ENCODE results near the gene WNT9A. TPM values are rescaled to one million over a fixed set of nuclear protein-coding genes. Genes with fewer than 3 reads are reported as not detected.

WNT9A gene
- total and polyA plus RNA-seq, 9 of the 15 experiments (the other 6 are each of a cell fraction or from before 2014, with no cell fraction given), result 0.04 to 0.17 (median 0.10) TPM; not detected in 4

GRCh38 chr1:227902641-227902990, 45.1 kb downstream of the WNT9A start:
- WGBS (ENCODE audit: insufficient coverage, low coverage, missing lambda C conversion rate), result 29% methylated on average over 8 of the region's 9 CpGs
- POLR2A ChIA-PET, result interaction anchor here (0.7 kb wide), 1 partner anchor 600 kb away, joined by 3 read pairs; no protein-coding TSS in a partner anchor
- H3K4me1 ChIP-seq (replicated peaks in 1 of 2; ENCODE audit: control insufficient read depth in 2 of 2, insufficient read depth in 2 of 2, low read length in 2 of 2), result peaks cover 0 to 46% of the 10 kb centered on the region in 2 experiments; a peak in 2 of 5 replicates
- BruUV-seq (replicated peaks), result no TSS peak
- peaks cover 0 to 10% of the 10 kb centered on the region in 2 experiments; a peak in 2 of 5 replicates for H3K27me3 ChIP-seq (ENCODE audit: control insufficient read depth in 2 of 2, insufficient read depth in 2 of 2, low read length in 2 of 2)
- DNase-seq (ENCODE audit: extremely low read depth in 1 of 4, low spot score in 3 of 4) (no peak), FAIRE-seq (no peak), ATAC-seq (no peak)
- CTCF ChIA-PET (ENCODE audit: low intra/inter-chr PET ratio), result no interaction called here
- peaks cover 6% of the 10 kb centered on the region for H3K9me1 ChIP-seq (ENCODE audit: control insufficient read depth, insufficient read depth, low read length)
- no peaks in the 10 kb centered on the region for H3K79me2 ChIP-seq (ENCODE audit: control insufficient read depth, insufficient read depth, low read length)
- no peak overlapping the region for H3K4me2 ChIP-seq (ENCODE audit: insufficient read depth, low read length)
- no peaks in the 10 kb centered on the region; the same call in none of the 2 replicates for H4K20me1 ChIP-seq (replicated peaks; ENCODE audit: control insufficient read depth, insufficient read depth, low read length)
- in situ Hi-C loops (cut with MboI), result no loop called here
- no peaks in the 10 kb centered on the region for H3K9me3 ChIP-seq (replicated peaks; ENCODE audit: control insufficient read depth, insufficient read depth, low read depth, low read length)
- no peaks in the 10 kb centered on the region for H3K36me3 ChIP-seq (ENCODE audit: control insufficient read depth, insufficient read depth, low read length)
- H3K27ac ChIP-seq (ENCODE audit: extremely low read depth, low read depth, low read length), result no peak overlapping the region
- H3K9ac ChIP-seq (ENCODE audit: insufficient read depth in 1 of 2, low read depth in 2 of 2, low read length in 2 of 2), result peak overlapping the region in 1 of 2 experiments; percentile 70; a peak in 2 of 4 replicates
- peak overlapping the region; percentile 53; the same call in 1 of the 2 replicates for H2AFZ ChIP-seq (ENCODE audit: low read depth, low read length)
- H3K4me3 ChIP-seq, result no peak overlapping the region
- intact Hi-C loops (cut with micrococcal nuclease), result no loop called here
- no peak for TF ChIP-seq PRMT5 (CRISPR knock-in tag; IDR thresholded peaks at IDR 0.05)
- TF ChIP-seq RBM15 (IDR thresholded peaks at IDR 0.05; ENCODE audit: insufficient read depth, low read length), result no peak
- no peak for TF ChIP-seq ZNF639 (CRISPR knock-in tag; conservative IDR thresholded peaks at IDR 0.05 in 1 of 2, IDR thresholded peaks at IDR 0.05 in 1 of 2)
- TF ChIP-seq, protein P1, sequence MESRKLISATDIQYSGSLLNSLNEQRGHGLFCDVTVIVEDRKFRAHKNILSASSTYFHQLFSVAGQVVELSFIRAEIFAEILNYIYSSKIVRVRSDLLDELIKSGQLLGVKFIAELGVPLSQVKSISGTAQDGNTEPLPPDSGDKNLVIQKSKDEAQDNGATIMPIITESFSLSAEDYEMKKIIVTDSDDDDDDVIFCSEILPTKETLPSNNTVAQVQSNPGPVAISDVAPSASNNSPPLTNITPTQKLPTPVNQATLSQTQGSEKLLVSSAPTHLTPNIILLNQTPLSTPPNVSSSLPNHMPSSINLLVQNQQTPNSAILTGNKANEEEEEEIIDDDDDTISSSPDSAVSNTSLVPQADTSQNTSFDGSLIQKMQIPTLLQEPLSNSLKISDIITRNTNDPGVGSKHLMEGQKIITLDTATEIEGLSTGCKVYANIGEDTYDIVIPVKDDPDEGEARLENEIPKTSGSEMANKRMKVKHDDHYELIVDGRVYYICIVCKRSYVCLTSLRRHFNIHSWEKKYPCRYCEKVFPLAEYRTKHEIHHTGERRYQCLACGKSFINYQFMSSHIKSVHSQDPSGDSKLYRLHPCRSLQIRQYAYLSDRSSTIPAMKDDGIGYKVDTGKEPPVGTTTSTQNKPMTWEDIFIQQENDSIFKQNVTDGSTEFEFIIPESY (CRISPR knock-in tag; IDR thresholded peaks at IDR 0.05), result no peak
- TF ChIP-seq PHF21A (IDR thresholded peaks at IDR 0.05; ENCODE audit: borderline replicate concordance, low read depth), result no peak
- TF ChIP-seq, protein P2, sequence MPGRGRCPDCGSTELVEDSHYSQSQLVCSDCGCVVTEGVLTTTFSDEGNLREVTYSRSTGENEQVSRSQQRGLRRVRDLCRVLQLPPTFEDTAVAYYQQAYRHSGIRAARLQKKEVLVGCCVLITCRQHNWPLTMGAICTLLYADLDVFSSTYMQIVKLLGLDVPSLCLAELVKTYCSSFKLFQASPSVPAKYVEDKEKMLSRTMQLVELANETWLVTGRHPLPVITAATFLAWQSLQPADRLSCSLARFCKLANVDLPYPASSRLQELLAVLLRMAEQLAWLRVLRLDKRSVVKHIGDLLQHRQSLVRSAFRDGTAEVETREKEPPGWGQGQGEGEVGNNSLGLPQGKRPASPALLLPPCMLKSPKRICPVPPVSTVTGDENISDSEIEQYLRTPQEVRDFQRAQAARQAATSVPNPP (IDR thresholded peaks at IDR 0.05; ENCODE audit: borderline replicate concordance, insufficient read depth, insufficient read length), result no peak
- TF ChIP-seq, protein P3, sequence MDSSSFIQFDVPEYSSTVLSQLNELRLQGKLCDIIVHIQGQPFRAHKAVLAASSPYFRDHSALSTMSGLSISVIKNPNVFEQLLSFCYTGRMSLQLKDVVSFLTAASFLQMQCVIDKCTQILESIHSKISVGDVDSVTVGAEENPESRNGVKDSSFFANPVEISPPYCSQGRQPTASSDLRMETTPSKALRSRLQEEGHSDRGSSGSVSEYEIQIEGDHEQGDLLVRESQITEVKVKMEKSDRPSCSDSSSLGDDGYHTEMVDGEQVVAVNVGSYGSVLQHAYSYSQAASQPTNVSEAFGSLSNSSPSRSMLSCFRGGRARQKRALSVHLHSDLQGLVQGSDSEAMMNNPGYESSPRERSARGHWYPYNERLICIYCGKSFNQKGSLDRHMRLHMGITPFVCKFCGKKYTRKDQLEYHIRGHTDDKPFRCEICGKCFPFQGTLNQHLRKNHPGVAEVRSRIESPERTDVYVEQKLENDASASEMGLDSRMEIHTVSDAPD (CRISPR knock-in tag; IDR thresholded peaks at IDR 0.05), result no peak
- TF ChIP-seq TARDBP (IDR thresholded peaks at IDR 0.05), result no peak
- no peak for TF ChIP-seq EHMT2 (IDR thresholded peaks at IDR 0.05)
- TF ChIP-seq, protein P4, sequence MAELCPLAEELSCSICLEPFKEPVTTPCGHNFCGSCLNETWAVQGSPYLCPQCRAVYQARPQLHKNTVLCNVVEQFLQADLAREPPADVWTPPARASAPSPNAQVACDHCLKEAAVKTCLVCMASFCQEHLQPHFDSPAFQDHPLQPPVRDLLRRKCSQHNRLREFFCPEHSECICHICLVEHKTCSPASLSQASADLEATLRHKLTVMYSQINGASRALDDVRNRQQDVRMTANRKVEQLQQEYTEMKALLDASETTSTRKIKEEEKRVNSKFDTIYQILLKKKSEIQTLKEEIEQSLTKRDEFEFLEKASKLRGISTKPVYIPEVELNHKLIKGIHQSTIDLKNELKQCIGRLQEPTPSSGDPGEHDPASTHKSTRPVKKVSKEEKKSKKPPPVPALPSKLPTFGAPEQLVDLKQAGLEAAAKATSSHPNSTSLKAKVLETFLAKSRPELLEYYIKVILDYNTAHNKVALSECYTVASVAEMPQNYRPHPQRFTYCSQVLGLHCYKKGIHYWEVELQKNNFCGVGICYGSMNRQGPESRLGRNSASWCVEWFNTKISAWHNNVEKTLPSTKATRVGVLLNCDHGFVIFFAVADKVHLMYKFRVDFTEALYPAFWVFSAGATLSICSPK (IDR thresholded peaks at IDR 0.05; ENCODE audit: borderline replicate concordance), result no peak
- no peak for TF ChIP-seq ZNF232 (CRISPR knock-in tag; IDR thresholded peaks at IDR 0.05)
- TF ChIP-seq ZSCAN29 (IDR thresholded peaks at IDR 0.05), result no peak
- TF ChIP-seq ZNF24 (IDR thresholded peaks at IDR 0.05), result no peak
- no peak for TF ChIP-seq PTTG1 (tag; IDR thresholded peaks at IDR 0.05; ENCODE audit: low read depth)
- no peak for TF ChIP-seq ZBED1 (IDR thresholded peaks at IDR 0.05)
- TF ChIP-seq BRCA1 (IDR thresholded peaks at IDR 0.05), result no peak
- no peak for TF ChIP-seq BRCA1 (CRISPR knock-in tag; IDR thresholded peaks at IDR 0.05)
